HG03558 (cell line): ENCODE measurements around the gene SIPA1L3.

Experiments used
- ATAC-seq: cut with Tn5 transposase; IDR thresholded peaks from one replicate; pipeline ENCODE4 v1.9.1; 2021; ENCODE audit warnings: moderate number of reproducible peaks; ENCODE audit not compliant: unreplicated experiment; ENCODE audit errors: extremely low read depth

Gene SIPA1L3

GRCh38 chr19:38172001-38172400 lies 265.0 kb downstream of the SIPA1L3 start:
- ATAC-seq = no peak

- ATAC-seq = no peak
Measured at GRCh38 chr19:38173291-38174041, 266.5 kb downstream of the SIPA1L3 start.

GRCh38 chr19:38175422-38175821 lies 268.4 kb downstream of the SIPA1L3 start:
- ATAC-seq = no peak

- no peak for ATAC-seq
Measured at GRCh38 chr19:38180071-38180470, 273.1 kb downstream of the SIPA1L3 start.

- no peak for ATAC-seq
Measured at GRCh38 chr19:38182536-38183210, 275.7 kb downstream of the SIPA1L3 start.

GRCh38 chr19:38183251-38183897 lies 276.4 kb downstream of the SIPA1L3 start:
- no peak for ATAC-seq

- ATAC-seq = no peak
Measured at GRCh38 chr19:38184815-38185214, 277.8 kb downstream of the SIPA1L3 start.

- ATAC-seq = no peak
Measured at GRCh38 chr19:38185562-38185961, 278.6 kb downstream of the SIPA1L3 start.

- ATAC-seq = no peak
Measured at GRCh38 chr19:38190061-38190460, 283.1 kb downstream of the SIPA1L3 start.

- ATAC-seq = no peak
Measured at GRCh38 chr19:38190793-38191192, 283.8 kb downstream of the SIPA1L3 start.

- no peak for ATAC-seq
Measured at GRCh38 chr19:38191747-38192146, 284.7 kb downstream of the SIPA1L3 start.

GRCh38 chr19:38193445-38193844 lies 286.4 kb downstream of the SIPA1L3 start:
- no peak for ATAC-seq

- ATAC-seq = no peak
Measured at GRCh38 chr19:38194061-38194701, 287.2 kb downstream of the SIPA1L3 start.

- ATAC-seq = no peak
Measured at GRCh38 chr19:38195237-38195636, 288.2 kb downstream of the SIPA1L3 start.

GRCh38 chr19:38196245-38196837 lies 289.3 kb downstream of the SIPA1L3 start:
- ATAC-seq = no peak

GRCh38 chr19:38196948-38197656 lies 290.1 kb downstream of the SIPA1L3 start:
- no peak for ATAC-seq

GRCh38 chr19:38197937-38198704 lies 291.1 kb downstream of the SIPA1L3 start:
- ATAC-seq = no peak

- ATAC-seq = no peak
Measured at GRCh38 chr19:38199340-38199739, 292.3 kb downstream of the SIPA1L3 start.

- no peak for ATAC-seq
Measured at GRCh38 chr19:38201731-38202130, 294.7 kb downstream of the SIPA1L3 start.
